Peyer's patch (tissue), 4 donors: ENCODE data around the gene SYT7.

Source experiments
- POLR2A ChIP-seq, 2 donors: fragments of 450-650 bp; IDR thresholded peaks; one replicate each; pipeline ENCODE4 v1.5.1; 2017; ENCODE audit warnings: antibody characterized with exemption in 2 of 2, mild to moderate bottlenecking in 2 of 2, moderate library complexity in 2 of 2
- TF ChIP-seq, protein P1 (sequence below), 6 experiments: fragments of 450-650 bp in 4 of 6; fragments of 200-600 bp in 2 of 6; sonication (generic) in 1 of 6; IDR thresholded peaks; one replicate each; pipeline ENCODE4 v1.5.1; 2017 to 2019; ENCODE audit warnings: antibody characterized with exemption in 6 of 6, mild to moderate bottlenecking in 3 of 6, moderate library complexity in 1 of 6

DNA sequence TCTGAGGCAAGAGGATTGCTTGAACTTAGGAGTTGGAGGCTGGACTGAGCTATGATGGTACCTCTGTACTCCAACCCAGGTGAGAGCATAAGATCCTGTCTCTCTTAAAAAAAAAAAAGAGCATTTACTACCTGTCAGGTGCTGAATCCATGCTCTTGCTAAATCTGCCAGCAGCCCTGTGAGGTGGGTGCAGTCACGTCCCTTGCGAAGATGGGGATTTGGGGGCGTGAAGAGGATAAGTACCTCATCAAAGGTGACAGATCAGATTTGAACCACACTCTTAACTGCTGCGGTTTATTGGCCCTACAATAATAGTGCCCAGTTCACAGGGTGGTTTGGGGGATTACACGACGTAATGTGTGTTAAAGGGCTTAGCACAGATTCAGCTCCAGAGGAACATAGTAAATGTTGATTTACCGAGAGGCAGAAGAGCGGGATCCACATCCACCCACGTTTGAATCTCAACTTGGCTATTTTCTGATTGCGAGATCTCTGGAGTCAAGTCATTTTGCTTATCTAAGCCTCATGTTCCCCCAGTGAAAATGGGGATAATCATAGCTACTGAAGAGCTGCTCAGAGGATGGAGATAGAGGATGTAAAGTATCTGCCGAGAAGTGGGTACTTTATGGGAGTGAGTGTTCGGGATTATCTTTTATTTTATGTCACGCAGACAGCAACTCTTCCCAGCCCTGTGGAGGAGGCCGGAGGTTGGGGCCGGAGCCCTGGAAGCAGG is 100.4 kb downstream of the SYT7 start:
- TF ChIP-seq, protein P1, sequence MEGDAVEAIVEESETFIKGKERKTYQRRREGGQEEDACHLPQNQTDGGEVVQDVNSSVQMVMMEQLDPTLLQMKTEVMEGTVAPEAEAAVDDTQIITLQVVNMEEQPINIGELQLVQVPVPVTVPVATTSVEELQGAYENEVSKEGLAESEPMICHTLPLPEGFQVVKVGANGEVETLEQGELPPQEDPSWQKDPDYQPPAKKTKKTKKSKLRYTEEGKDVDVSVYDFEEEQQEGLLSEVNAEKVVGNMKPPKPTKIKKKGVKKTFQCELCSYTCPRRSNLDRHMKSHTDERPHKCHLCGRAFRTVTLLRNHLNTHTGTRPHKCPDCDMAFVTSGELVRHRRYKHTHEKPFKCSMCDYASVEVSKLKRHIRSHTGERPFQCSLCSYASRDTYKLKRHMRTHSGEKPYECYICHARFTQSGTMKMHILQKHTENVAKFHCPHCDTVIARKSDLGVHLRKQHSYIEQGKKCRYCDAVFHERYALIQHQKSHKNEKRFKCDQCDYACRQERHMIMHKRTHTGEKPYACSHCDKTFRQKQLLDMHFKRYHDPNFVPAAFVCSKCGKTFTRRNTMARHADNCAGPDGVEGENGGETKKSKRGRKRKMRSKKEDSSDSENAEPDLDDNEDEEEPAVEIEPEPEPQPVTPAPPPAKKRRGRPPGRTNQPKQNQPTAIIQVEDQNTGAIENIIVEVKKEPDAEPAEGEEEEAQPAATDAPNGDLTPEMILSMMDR (IDR thresholded peaks at IDR 0.05): no peak
- no peak for TF ChIP-seq POLR2A (IDR thresholded peaks at IDR 0.05)
